Raji (cell line): Measurements from ENCODE around the gene ARHGAP31.

Experiments used
- POLR2A ChIP-seq: IDR thresholded peaks from 2 replicates; pipeline ENCODE4 v1.6.1; 2011; ENCODE audit warnings: low read depth, low read length, control low read depth; ENCODE audit not compliant: insufficient read depth

Gene ARHGAP31

GRCh38 chr3:119380697-119381096 lies 86.5 kb downstream of the ARHGAP31 start:
- TF ChIP-seq POLR2A = no peak

GRCh38 chr3:119382134-119382533 lies 88.0 kb downstream of the ARHGAP31 start:
- no peak for TF ChIP-seq POLR2A

GRCh38 chr3:119388577-119388976 lies 94.4 kb downstream of the ARHGAP31 start:
- no peak for TF ChIP-seq POLR2A

- TF ChIP-seq POLR2A = no peak
Measured at GRCh38 chr3:119395923-119396358, 101.8 kb downstream of the ARHGAP31 start.

- TF ChIP-seq POLR2A = no peak
Measured at GRCh38 chr3:119396870-119397269, 102.7 kb downstream of the ARHGAP31 start.

GRCh38 chr3:119400466-119400865 lies 106.3 kb downstream of the ARHGAP31 start:
- no peak for TF ChIP-seq POLR2A

- no peak for TF ChIP-seq POLR2A
Measured at GRCh38 chr3:119401069-119401468, 106.9 kb downstream of the ARHGAP31 start.

GRCh38 chr3:119401503-119402440 lies 107.6 kb downstream of the ARHGAP31 start:
- no peak for TF ChIP-seq POLR2A

GRCh38 chr3:119402791-119403190 lies 108.6 kb downstream of the ARHGAP31 start:
- TF ChIP-seq POLR2A = no peak

GRCh38 chr3:119403201-119403600 lies 109.0 kb downstream of the ARHGAP31 start:
- TF ChIP-seq POLR2A = no peak

- no peak for TF ChIP-seq POLR2A
Measured at GRCh38 chr3:119405315-119405714, 111.1 kb downstream of the ARHGAP31 start.

- no peak for TF ChIP-seq POLR2A
Measured at GRCh38 chr3:119408243-119408950, 114.2 kb downstream of the ARHGAP31 start.

GRCh38 chr3:119409844-119410243 lies 115.7 kb downstream of the ARHGAP31 start:
- TF ChIP-seq POLR2A = no peak

GRCh38 chr3:119413603-119414280 lies 119.6 kb downstream of the ARHGAP31 start:
- no peak for TF ChIP-seq POLR2A

GRCh38 chr3:119416873-119417272 lies 122.7 kb downstream of the ARHGAP31 start:
- TF ChIP-seq POLR2A = no peak
